ENCODE results near the gene HSPA1B.
A peak's percentile ranks its signal among the peaks of the same experiment; 100 is the strongest.
"Not testable (repeated sequence)": the region's sequence is repeated elsewhere in the genome, so short reads cannot be mapped to it uniquely, and the experiment has no call there.

HSPA1B gene

DNA sequence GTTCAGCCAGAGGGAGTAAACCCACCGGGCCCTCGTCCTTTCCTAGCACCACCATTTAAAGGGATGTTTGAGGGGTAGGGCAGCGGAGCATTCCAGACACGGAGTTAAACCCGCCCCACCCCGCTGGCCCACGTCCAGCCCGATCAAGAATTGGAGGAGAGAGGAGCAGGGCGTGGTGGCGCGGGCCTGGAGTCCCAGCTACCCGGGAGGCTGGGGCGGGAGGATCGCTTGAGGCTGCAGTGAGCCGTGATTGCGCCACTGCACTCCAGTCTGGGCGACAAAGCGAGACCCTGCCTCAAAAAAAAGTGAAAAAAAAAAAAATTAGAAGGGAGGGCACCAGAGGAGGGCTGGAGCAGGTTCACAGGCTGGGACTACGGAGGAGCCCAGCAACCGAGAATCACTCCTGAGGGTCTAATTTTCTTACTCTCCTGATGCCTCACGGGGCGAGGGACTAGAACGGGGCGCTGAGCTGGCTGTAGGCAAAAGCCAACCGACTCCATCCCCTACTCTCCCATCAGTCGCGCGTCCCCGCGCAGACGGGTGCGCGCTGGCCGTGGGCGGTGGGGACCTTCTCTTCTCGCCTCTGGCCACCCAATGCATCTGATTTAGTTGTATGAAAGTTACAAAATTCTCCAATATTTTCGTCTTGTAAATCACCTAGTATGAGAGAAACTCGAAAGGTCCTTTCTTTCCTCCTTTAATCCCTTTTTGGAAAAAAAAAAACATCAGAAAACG lies 6.1 kb upstream of the HSPA1B start:
- Histone ChIP-seq H3K79me2 (ENCODE audit: control insufficient read depth, low read length) (peaks cover under 1% of the 10 kb centered on the region; the same call in 1 of the 2 replicates), H3K36me3 (ENCODE audit: control insufficient read depth, low read length) (no peaks in the 10 kb centered on the region), H3K9me2 (replicated peaks; ENCODE audit: control insufficient read depth, low read length) (no peaks in the 10 kb centered on the region), H3K27ac (ENCODE audit: low read depth, low read length) (peak overlapping the region; percentile 43), H3K27me3 (ENCODE audit: control insufficient read depth, low read length) (no peaks in the 10 kb centered on the region), H4K20me1 (ENCODE audit: control insufficient read depth, insufficient read depth, low read depth, low read length) (no peaks in the 10 kb centered on the region), H3K4me3 (ENCODE audit: low read length) (peak overlapping the region; percentile 92), H3F3A (ENCODE audit: control insufficient read depth, insufficient read depth) (peaks cover 35% of the 10 kb centered on the region), H3K9me3 (ENCODE audit: control insufficient read depth, insufficient read depth, low read length) (no peaks in the 10 kb centered on the region), H3K4me1 (ENCODE audit: control insufficient read depth, low read length) (peaks cover 56% of the 10 kb centered on the region), H3K4me2 (ENCODE audit: low read length) (peak overlapping the region; percentile 83)
- no peak for TF ChIP-seq CTCF (IDR thresholded peaks at IDR 0.05; ENCODE audit: low read depth, low read length, poor library complexity, severe bottlenecking)
- TF ChIP-seq EZH2phosphoT487 (IDR thresholded peaks at IDR 0.05; ENCODE audit: borderline replicate concordance, low read length) = no peak

DNA sequence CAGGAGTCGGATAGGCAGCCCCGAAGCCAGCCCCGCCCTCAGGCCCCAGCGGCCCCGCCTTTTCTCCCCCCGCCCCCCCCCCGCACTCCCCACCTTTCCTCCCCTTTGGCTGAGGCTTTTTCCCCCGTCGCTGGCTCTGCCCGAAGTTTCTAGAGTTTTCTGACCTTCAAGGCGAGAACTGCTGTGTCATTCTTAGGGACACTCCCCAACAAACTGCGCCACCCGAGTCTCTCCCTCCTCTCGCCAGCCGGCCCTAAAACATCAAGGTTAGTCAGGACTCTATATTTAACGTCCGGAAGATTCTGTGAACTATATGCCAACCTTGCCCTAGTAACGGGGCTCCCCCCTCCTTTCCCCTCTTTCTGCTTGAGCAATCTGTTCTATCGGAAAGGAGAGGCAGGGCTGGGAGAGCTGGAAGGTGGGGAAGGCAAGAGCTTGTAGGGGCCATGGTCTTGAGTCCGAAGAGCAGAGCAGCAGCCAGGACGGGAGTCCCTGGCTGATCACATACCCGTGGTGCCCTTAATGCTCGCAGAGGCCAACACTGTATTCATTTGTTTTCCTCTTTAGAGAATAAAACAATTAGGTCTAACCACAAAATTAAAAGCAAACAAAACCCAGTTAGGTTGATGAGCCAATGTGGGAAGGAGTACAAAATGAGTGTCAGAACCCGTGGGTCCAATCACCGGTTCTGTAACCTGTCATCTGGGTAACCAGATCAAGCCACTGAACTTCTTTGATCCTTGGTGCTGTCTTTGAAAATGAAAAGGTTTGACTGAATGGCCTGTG lies 5.3 kb upstream of the HSPA1B start:
- no peak for TF ChIP-seq EZH2phosphoT487 (IDR thresholded peaks at IDR 0.05; ENCODE audit: borderline replicate concordance, low read length)
- TF ChIP-seq CTCF (IDR thresholded peaks at IDR 0.05; ENCODE audit: low read depth, low read length, poor library complexity, severe bottlenecking) = no peak
- Histone ChIP-seq H3K4me3 (ENCODE audit: low read length) (peak overlapping the region; percentile 92), H3K27ac (ENCODE audit: low read depth, low read length) (peak overlapping the region; percentile 43), H3K79me2 (ENCODE audit: control insufficient read depth, low read length) (peaks cover 7% of the 10 kb centered on the region; the same call in 1 of the 2 replicates), H3K36me3 (ENCODE audit: control insufficient read depth, low read length) (no peaks in the 10 kb centered on the region), H4K20me1 (ENCODE audit: control insufficient read depth, insufficient read depth, low read depth, low read length) (no peaks in the 10 kb centered on the region), H3F3A (ENCODE audit: control insufficient read depth, insufficient read depth) (peaks cover 38% of the 10 kb centered on the region), H3K9me3 (ENCODE audit: control insufficient read depth, insufficient read depth, low read length) (no peaks in the 10 kb centered on the region), H3K4me1 (ENCODE audit: control insufficient read depth, low read length) (peaks cover 63% of the 10 kb centered on the region), H3K27me3 (ENCODE audit: control insufficient read depth, low read length) (no peaks in the 10 kb centered on the region), H3K4me2 (ENCODE audit: low read length) (peak overlapping the region; percentile 83), H3K9me2 (replicated peaks; ENCODE audit: control insufficient read depth, low read length) (no peaks in the 10 kb centered on the region)

DNA sequence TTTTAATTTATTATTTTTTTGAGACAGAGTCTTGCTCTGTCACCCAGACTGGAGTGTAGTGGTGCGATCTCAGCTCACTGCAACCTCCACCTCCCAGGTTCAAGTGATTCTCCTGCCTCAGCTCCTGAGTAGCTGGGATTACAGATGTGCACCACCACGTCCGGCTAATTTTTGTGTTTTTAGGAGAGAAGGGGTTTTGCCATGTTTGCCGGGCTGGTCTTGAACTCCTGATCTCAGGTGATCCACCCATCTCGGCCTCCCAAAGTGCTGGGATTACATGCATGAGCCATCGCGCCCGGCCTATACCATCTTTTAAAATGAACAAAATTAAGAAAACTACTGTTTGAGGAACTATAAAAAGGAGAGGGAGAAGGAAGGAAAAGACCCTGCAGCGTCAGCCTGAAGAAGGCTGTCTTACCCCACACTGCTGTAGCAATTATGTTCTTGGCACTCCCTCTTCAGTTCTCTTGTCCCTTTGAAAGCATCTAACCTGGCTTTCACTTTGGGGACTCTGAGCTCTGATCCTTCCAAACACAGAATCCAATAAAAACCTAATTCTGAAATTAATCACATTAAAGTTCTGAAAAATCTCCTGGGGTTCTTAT lies 3.8 kb upstream of the HSPA1B start:
- H3K4me2 ChIP-seq (ENCODE audit: low read length) = 0 out of 2 replicates have a peak overlapping the region, but pooled peaks have one; percentile 12
- H3K27ac ChIP-seq (ENCODE audit: low read depth, low read length); H3K4me3 ChIP-seq (ENCODE audit: low read length); H3K9me3 ChIP-seq (ENCODE audit: control insufficient read depth, insufficient read depth, low read length); H4K20me1 ChIP-seq (ENCODE audit: control insufficient read depth, insufficient read depth, low read depth, low read length); H3K36me3 ChIP-seq (ENCODE audit: control insufficient read depth, low read length); H3K9me2 ChIP-seq (replicated peaks; ENCODE audit: control insufficient read depth, low read length); H3K27me3 ChIP-seq (ENCODE audit: control insufficient read depth, low read length): not testable (repeated sequence)
- peaks cover 30% of the 10 kb centered on the region for H3F3A ChIP-seq (ENCODE audit: control insufficient read depth, insufficient read depth)
- peaks cover 52% of the 10 kb centered on the region for H3K4me1 ChIP-seq (ENCODE audit: control insufficient read depth, low read length)
- peaks cover 11% of the 10 kb centered on the region for H3K79me2 ChIP-seq (ENCODE audit: control insufficient read depth, low read length)
